Fibroblast of peridontal ligament (primary cell): Measurements from ENCODE around the gene IPPK.

Source experiments
- DNase-seq: peaks from one replicate; pipeline ENCODE4 v3.0.0-alpha.2; 2010; ENCODE audit errors: extremely low read depth

IPPK gene

GRCh38 chr9:92669890-92670708 is at the start of gene IPPK:
TSS of gene IPPK (minus strand) at chr9:92670131. CDS start at chr9:92669988, 143 bp downstream.
- DNase-seq = peak; percentile 98

GRCh38 chr9:92719028-92719647 is 49.2 kb upstream of the IPPK start:
- no peak for DNase-seq

GRCh38 chr9:92718086-92719001 is 48.4 kb upstream of the IPPK start:
- DNase-seq = no peak

GRCh38 chr9:92717201-92718085 is 47.5 kb upstream of the IPPK start:
- no peak for DNase-seq

GRCh38 chr9:92716557-92716956 is 46.6 kb upstream of the IPPK start:
- DNase-seq = peak; percentile 26

GRCh38 chr9:92715488-92716231 is 45.7 kb upstream of the IPPK start:
- DNase-seq = no peak

GRCh38 chr9:92714787-92715487 is 45.0 kb upstream of the IPPK start:
- DNase-seq = no peak

- DNase-seq = no peak
These were observed 44.1 kb upstream of the IPPK start for GRCh38 chr9:92714016-92714415.

GRCh38 chr9:92713528-92713927 is 43.6 kb upstream of the IPPK start:
- no peak for DNase-seq

GRCh38 chr9:92712767-92713166 is 42.8 kb upstream of the IPPK start:
- no peak for DNase-seq

- DNase-seq = no peak
These were observed 41.9 kb upstream of the IPPK start for GRCh38 chr9:92711844-92712243.

- no peak for DNase-seq
These were observed 41.2 kb upstream of the IPPK start for GRCh38 chr9:92711146-92711545.

GRCh38 chr9:92710368-92710767 is 40.4 kb upstream of the IPPK start:
- no peak for DNase-seq

GRCh38 chr9:92709954-92710353 is 40.0 kb upstream of the IPPK start:
- no peak for DNase-seq

- no peak for DNase-seq
These were observed 39.3 kb upstream of the IPPK start for GRCh38 chr9:92709240-92709639.

GRCh38 chr9:92707530-92707929 is 37.6 kb upstream of the IPPK start:
- DNase-seq = no peak

- peak; percentile 13 for DNase-seq
These were observed 36.4 kb upstream of the IPPK start for GRCh38 chr9:92706218-92706940.

- DNase-seq = no peak
These were observed 34.6 kb upstream of the IPPK start for GRCh38 chr9:92704528-92704927.

GRCh38 chr9:92696619-92697018 is 26.7 kb upstream of the IPPK start:
- no peak for DNase-seq
